Activated T-cell treated with anti-CD3 and anti-CD28 coated beads for 4 hours (primary cell): ENCODE measurements around the gene CPED1.
"Not testable (repeated sequence)": the region's sequence is repeated elsewhere in the genome, so short reads cannot be mapped to it uniquely, and the experiment has no call there.

ENCODE experiments used
- DNase-seq: peaks from one replicate; pipeline ENCODE4 v3.0.0-alpha.2; 2020

Gene CPED1

DNA sequence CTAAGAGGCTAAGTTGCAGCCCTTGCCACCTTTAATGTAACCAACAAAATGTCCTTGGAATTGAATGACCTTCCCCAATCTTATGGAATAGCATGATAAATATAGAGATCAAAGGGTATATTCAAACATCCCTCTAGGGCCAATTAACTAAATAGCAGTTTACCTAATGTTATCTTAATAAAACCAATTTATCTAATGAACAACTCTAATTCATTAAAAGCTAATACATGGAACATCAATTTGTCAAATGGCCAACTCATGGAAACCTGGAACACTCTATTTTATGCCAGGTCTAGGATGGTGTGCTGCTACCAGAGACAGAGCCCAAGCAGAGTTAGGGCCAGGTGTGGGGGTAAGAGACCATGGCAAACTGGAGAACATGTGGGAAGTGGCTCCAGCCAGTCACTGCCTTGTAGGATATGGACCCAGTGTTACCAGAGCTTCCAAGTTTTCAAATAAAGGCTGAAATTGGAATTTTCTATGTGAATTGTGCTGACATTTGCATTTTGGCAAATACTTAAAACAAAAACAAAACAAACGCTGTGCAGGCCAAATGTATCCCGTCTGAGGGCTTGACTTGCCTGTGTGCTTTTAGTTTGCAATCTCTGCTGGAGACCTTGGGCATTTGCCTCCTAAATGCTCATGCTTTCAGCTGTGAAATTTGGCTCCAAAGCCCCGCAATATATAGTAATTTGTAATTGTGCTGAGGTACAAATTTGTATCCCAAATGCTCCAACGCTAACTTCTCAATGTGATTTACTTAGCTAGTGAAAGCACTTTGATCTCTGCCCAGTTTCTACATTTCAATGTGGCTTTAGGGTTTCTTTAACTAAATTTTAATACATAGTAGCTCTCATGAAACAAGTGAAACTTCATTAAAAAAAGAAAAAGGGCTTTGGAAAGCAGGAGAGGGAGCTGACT, 55.1 kb downstream of the CPED1 start:
- DNase-seq: no peak

DNA sequence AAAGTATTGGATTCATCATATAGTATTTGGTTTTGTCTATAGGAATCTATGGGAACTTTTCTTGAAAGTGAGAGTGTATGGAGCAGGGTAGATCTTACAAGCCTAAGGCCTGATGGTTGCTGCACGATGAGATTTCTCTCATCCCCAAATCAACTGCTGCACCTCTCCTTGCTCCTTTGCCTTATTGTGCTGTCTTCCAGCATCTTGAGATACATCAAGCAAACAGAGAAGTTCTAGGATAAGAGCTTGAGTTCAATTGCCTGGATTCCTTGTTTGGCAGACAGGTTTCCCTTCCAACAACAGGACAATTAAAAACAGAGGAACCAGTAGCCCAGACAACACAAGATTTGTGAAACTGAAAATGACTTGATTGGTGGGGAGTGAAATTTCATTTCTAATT, 56.6 kb downstream of the CPED1 start:
- DNase-seq: no peak

DNA sequence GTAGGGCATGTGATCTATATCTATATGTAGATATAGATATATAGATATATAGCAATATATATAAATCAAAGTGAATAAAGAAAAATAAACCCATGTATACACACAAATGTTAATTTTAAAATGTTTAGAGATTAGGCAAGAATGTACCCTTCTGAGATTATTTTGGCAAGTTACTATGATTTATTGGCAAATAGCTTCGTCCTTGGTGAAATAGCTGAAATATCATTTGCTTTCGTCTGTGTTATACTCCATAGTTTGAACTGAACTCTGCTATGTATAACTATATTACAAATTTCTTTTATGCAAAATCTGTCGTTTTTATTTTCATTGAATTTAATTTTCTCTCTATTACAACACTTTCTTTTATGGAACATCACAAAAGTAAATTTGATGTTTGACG, 57.5 kb downstream of the CPED1 start:
- DNase-seq: no peak

DNA sequence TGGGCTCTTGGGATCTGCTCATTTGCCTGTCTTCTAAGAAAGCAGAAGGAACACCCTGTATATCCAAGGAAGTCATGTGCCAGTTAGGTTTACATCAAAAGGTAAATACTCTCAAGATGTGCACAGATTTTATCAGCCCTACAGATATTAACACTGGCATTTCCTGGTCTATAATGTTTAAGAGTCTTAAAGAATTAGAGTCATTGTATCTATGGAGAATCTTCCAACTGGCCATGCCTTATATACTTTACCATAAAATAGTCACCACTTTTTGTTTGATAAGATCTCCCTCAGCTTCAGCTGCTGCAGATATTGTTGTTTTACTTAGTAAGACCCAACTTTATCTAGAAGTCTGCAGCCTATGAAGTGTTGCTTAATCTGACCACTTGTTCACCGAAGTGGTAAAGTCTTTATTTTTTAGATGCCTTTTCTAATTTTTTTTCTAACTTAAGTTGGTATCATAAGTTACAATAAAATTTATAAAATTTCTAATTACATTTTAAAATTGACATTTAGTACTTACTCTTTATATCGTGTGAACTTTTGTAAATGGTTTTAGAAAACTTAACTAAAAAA, 58.5 kb downstream of the CPED1 start:
- DNase-seq: no peak

DNA sequence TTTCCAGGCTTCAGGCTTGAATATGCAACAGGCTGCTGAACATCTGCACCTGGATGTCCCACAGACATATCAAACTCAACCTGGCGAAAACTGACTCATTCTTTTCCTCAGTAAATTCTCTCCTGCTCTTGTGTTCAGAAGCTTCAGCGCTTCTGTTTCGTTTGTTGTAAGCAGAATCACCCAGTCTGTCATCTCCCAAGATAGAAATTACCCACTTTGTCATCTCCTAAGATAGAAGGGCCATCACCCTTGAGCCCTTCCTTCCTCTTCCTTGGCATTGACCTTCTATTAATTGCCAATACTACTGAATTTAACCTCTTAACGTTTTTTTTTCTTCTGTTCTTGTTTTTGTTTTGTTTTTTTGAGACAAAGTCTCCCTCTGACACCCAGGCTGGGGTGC, 59.7 kb downstream of the CPED1 start:
- DNase-seq: no peak

DNA sequence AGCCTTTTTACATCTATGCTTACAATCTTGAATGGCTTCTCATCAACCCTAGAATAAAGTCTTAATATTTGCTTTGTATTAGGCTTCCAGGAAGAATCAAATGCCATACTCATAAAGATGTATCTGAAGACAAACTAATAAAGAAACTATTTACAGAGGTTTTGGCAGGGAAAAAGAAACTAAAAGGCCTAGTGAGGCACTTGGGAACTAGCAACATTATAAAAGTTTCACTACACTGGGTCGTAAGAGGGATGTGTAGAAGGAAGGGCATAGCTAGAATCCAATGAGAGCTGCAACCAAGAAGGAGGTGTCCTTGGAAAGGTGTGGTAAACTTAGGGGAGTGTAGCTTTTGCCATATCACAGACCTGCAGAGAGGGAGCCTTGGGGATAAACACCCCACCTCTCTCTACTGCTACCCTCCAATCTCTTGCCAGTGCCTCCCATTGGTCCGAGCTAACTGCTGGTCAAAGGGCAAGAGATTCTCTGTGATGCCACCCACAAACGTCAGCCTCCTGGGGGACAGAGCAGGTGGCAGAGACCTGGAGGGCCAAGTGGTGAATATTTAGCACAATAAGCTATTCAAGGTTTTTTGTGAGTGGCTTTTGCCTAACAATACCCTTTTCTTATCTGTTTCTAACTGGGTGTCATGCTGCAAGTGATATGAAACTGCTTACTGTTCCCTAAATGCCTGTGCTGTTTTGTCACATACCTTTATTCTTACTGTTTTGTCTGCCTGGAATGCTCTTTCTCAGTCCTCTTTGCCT, 60.7 kb downstream of the CPED1 start:
- no peak for DNase-seq

DNA sequence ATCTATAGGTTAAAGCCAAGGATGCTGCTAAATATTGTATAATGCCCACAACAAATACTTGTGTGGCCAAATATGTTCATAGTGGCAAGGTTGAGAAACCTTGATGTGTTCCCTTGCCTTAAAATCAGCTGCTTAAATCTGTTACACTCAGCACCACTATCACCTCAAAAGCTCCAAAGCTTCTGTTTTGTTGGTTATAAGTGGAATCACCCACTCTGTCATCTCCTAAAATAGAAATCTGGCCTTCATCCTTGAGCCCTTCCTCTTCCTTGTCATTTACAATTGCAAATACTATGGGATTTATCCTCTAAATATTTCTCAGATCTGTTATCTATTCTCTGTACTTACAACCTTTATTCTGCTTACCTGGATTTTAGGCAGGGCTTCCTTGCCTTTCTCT, 61.4 kb downstream of the CPED1 start:
- no peak for DNase-seq

DNA sequence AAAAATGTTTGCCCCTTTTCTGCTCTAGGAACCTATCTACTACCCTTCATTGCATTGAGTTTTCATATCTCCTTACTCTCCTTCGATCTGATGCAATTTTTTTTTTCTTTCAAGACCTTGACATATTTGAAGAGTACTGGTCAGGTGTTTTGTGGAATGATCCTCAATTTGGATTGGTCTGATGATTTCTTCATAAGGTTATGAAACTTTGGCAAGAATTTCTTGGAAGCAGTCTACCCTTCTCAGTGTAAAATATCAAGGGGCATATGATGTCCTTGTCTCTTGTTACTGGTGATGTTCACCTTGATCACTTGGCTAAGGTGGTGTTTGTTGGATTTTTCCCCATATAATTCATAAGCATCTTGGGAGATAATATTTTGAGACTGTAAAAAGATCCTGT, 64.7 kb downstream of the CPED1 start:
- DNase-seq: no peak

DNA sequence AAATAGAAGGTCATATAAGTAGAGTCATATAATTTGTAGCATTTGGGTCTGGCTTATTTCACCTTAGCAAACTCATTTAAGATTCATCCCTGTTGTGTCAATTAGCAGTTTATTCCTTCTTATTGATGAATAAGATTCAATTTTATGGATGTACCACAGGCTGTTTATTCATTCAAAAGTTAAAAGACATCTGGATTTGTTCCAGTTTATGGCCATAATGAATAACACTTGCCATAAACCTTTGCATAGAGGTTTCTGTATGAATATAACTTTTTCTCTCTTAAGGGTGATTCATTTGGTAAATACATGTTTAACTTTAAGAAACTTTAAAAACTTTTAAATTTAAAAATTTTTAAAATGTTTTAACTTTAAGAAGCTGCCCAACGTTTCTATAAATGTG, 66.4 kb downstream of the CPED1 start:
- no peak for DNase-seq

DNA sequence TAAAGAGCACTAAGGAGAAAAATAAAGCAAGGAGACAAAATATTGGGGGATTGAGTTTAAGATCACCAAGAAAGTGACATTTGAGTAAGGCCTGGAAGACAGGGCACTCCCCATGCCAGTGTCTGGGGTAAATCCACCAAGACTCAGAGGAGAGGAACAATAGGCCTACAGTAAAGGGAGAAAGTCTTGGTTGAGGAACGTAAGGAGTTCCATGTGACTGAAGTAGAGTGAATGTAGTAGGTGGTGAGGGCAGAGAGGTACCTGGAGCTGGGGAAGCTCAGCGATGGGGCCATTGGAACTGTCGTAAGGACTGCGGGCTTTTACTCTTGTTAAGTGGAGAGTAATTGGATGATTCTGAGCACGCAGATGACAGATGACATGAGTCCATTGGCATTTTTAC, 69.4 kb downstream of the CPED1 start:
- no peak for DNase-seq

DNA sequence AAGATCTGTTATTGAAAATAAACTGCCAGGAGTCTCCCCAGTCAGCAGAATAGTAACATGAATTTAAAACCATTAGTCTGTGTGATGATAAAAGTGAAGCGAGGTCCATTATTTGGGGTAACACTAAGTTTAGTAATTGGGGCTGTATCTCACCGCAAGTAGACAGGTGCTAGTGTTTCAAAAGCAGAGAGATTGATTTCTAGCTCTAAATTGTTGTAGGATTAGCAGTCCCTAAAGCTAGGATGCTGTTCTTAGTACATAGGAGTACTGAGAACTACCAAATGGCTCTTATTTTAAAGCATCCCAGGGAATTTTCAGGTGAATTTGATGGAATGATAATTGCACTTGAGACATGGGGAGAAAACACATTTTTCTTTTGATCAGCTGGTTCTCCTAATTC, 70.5 kb downstream of the CPED1 start:
- no peak for DNase-seq

DNA sequence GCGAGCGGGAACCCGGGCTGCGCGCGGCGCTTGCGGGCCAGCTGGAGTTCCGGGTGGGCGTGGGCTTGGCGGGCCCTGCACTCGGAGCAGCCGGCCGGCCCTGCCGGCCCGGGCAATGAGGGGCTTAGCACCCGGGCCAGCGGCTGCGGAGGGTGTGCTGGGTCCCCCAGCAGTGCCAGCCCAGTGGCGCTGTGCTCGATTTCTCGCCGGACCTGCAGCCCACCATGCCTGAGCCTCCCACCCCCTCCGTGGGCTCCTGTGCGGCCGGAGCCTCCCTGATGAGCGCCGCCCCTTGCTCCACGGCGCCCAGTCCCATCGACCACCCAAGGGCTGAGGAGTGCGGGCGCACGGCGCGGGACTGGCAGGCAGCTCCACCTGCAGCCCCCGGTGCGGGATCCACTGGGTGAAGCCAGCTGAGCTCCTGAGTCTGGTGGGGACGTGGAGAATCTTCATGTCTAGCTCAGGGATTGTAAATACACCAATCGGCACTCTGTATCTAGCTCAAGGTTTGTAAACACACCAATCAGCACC, 71.5 kb downstream of the CPED1 start:
- DNase-seq: not testable (repeated sequence)

DNA sequence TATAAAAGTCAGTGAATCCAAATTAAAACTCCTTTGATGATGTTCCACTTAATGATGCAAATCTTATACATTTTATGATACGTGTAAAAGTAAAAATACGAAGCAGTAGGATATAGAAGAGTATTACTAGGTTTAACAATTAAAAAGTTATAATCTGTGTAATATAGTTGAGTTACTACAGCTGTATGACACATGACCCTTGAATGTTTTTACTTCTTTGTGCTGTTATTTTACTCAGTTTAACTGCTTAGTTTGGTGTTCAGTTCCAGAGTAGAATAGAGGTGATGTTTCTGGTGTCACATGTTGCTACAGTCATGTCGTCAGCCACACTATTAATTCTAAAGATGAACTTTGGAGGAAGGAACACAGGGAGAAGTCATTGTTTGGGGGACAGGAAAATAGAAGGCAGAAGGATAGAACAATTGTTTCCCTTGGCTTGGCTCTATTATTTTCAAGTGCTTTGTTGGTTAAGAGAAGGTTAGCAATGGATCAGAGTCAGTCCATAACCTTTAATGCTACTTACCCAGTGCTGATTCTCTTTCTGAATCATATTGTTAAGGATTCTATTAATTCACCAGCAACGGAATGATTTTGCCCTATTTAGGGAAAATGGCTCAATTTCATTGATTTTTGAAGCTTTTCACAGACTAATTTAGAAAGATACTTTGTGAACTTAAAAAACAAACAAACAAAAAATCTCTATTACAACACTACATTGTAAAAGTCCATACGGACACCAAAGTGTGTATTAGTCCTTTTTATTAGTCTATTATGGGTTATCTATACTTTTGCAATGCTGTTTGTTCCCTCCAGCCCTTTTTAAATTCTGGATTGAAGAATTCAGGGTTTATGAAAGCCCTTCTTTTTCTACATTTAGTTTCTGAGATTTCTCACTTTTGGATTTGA, 73.4 kb downstream of the CPED1 start:
- DNase-seq: no peak

DNA sequence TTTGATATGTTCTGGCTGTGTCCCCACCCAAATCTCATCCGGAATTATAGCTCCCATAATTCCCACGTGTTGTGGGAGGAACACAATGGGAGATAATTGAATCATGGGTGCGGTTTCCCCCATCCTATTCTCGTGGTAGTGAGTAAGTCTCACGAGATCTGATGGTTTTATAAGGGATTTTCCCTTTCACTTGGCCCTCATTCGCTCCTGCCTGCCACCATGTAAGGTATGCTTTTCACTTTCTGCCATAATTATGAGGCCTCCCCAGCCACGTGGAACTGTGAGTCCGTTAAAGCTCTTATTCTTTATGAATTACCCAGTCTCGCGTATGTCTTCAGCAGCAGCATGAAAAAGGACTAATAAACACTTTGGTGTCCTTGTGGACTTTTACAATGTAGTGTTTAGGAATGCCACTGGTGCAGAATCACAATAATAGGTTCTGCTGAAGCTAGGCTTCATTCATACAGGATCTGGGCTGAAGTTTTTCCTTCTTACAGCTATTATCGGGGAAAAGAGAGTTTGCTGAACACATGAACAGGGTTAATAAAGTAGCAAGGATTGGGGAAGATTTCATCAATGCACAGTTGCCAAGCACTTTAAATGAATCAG, 74.3 kb downstream of the CPED1 start:
- no peak for DNase-seq

DNA sequence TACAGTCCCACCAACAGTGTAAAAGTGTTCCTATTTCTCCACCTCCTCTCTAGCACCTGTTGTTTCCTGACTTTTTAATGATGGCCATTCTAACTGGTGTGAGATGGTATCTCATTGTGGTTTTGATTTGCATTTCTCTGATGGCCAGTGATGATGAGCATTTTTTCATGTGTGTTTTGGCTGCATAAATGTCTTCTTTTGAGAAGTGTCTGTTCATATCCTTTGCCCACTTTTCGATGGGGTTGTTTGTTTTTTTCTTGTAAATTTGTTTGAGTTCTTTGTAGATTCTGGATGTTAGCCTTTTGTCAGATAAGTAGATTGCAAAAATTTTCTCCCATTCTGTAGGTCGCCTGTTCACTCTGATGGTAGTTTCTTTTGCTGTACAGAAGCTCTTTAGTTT, 79.2 kb downstream of the CPED1 start:
- not testable (repeated sequence) for DNase-seq

DNA sequence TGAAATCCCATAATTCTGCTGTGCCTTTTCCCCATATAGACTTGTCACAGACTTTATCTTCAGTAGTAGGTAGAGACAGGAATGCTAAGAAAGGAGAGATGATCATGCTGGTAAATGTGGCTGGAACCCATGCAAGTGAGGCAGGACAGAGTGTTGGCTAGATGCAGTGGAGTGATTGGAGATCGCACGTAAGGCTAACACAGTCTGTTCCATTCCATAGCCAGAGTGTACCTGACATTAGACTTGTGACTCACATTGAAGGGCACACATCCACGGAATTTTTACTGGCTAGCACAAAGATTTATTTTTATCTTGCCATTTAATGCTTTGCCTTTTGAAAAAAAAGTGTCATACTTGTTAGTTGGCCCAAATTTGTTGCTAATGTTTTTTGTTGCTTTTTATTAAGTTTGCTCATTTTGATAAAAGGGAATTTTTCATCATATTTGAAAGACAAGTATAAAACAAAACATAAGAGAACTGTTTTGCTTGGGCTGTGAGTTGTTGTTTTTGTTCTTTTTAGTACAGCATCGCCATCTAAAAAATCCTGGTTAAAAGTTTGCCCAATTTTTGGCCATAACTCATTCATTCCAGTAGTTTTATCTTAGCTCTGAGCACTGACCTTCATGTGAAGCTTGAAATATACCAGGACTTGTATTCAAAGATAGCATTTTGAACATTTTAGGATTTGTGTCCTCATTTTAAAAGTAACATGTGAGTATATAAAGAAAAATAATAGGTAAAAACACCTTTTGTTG, 81.0 kb downstream of the CPED1 start:
- DNase-seq: no peak

DNA sequence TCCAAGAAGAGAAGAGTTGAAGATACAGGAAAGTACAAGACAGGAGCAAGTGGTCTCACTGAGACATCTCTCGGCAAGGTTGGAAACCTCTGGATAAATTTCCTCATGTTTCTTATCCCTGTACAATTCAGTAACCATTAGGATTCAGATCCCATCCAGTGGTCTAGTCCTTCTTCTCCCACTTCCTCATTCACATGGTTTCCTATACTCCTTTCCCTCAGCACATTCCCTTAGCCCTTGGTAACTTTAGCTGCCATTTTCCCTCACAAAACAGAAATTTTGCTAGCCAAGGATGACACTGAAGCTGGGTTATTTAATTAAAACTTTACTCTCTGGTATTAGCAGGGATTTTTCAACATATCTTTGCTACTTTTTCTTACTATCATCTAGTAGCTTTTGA, 82.6 kb downstream of the CPED1 start:
- DNase-seq: no peak

DNA sequence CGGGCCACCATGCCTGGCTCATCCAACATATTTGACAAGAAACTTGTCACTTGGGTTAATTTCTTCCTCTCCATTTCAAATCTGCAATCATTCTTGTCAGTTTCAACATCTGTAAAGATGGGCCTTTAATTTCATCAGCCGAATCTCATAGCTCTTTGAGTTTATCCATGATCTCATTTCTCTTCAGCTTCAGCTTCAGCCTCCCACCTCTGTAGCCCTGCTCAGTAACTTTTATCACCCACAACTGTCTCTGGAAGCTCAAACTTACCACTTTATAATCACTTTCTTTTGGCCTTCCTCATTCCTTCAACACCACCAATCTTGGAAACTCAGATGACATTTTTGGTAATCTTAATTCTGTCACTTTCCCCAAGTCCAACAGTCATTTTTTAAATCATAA, 83.2 kb downstream of the CPED1 start:
- no peak for DNase-seq

DNA sequence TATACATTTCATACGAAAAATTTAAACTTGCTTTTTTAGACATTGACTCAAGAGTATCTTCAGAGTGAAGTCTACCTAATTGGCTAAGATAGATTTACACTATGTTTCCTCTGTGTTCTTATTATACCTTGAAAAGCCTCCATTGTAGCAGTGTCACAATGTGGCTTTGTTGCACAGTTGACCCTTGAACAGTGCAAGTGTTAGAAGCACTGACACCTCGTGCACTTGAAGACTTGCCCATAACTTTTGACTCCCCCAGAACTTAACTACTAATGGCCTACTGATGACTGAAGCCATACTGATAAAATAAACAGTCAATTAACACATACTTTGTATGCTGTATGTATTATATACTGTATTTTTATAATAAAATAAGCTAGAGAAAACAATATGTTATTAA, 84.3 kb downstream of the CPED1 start:
- no peak for DNase-seq

DNA sequence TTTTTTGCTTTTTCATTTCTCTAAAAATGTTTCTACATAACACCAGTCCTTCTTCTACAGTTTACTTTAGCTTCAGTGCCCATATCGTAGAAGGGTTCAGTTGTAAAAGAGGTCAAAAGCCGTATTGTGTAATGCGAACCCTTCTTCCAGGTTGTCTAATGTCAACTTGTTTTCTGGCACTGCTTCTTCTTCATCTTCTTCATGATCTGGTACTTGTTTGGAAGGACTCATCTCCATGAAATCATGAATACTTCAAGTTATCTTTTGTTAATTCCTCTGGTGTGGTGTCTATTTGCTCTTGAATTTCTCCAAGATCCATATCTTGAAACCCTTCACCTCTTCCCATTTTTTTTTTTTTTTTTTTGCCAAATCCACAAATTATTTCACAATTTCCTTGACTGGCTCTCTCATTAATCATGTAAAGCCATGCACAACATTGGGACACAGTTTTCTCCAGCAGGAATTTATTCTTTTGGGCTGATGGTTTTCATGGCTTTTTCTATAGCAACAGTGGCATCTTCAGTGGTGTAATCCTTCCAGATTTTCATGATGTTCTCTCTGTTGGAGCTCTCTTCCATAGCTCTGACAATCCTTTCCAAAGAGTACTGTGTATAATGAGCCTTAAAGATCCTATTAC, 85.1 kb downstream of the CPED1 start:
- DNase-seq: no peak

DNA sequence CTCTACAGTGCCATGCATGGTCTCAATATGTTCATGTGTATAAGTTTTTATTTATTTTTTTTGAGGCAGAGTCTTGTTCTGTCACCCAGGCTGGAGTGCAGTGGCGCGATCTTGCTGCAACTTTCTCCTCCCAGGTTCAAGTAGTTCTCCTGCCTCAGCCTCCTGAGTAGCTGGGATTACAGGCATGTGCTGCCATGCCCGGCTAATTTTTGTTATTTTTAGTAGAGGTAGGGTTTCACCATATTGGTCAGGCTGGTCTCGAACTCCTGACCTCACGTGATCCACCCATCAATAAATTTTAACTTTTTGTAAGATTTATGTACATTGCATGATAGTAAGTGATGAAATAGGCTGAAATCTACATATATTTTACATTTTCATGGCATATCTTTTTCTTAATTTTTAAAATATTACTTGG, 86.9 kb downstream of the CPED1 start:
- not testable (repeated sequence) for DNase-seq
